HepG2 (cell line): ENCODE data around the gene OR4X1. TPM values are rescaled to one million over a fixed set of nuclear protein-coding genes. Genes with fewer than 3 reads are reported as not detected.
A peak's percentile ranks its signal among the peaks of the same experiment; 100 is the strongest.

Experiments used
- ATAC-seq: fragments of 200-7000 bp; cut with Tn5 transposase; 3 replicates; pipeline ENCODE4 v1.9.1; 2020; ENCODE audit warnings: mild to moderate bottlenecking, moderate library complexity
- BruUV-seq: library from RNA; stranded (reverse); fragments of 400-500 nt; replicated peaks from 2 replicates; lab custom pipeline; 2021; lab: Mats Ljungman, UMichigan
- CTCF ChIA-PET: fragments of 300-600 bp; formaldehyde crosslinking; extraction: SDS; loops from one replicate; lab custom pipeline; 2021; ENCODE audit warnings: low total read pairs, inconsistent platforms, low intra/inter-chr PET ratio; lab: Yijun Ruan, JAX
- POLR2A ChIA-PET: fragments of 350-600 bp; sonication (Branson Sonifier 250); formaldehyde crosslinking; loops from one replicate; lab custom pipeline; 2020; ENCODE audit warnings: antibody characterized with exemption, inconsistent platforms; lab: Yijun Ruan, JAX
- DNase-seq: peaks from one replicate; pipeline ENCODE4 v3.0.0-alpha.2; 2015; ENCODE audit warnings: low spot score
- FAIRE-seq: peaks from 3 replicates; lab custom pipeline; 2011; peaks lifted over from hg19 to GRCh38; lab: Jason Lieb, UNC
- H2AFZ ChIP-seq: one replicate; pipeline ENCODE4 v1.6.1; 2011; ENCODE audit warnings: low read length, inconsistent platforms
- H3K27ac ChIP-seq: fragments of 300-600 bp; 3 replicates; pipeline ENCODE4 v1.8.0; 2011; ENCODE audit warnings: mixed run types, mild to moderate bottlenecking, mixed read lengths, low read length, inconsistent platforms; ENCODE audit not compliant: insufficient read depth; ENCODE audit errors: extremely low read length
- H3K27me3 ChIP-seq, 2 experiments: fragments of 200-600 bp in 1 of 2; 2 replicates in 1 of 2; 3 replicates in 1 of 2; pipeline versions ENCODE4 v1.6.0 to v1.8.0; 2011; ENCODE audit warnings: low read length in 2 of 2, mild to moderate bottlenecking in 2 of 2, moderate library complexity in 2 of 2, inconsistent platforms in 1 of 2; ENCODE audit not compliant: insufficient read depth in 2 of 2, control insufficient read depth in 1 of 2
- H3K36me3 ChIP-seq, 2 experiments: fragments of 200-600 bp in 1 of 2; replicated peaks in 1 of 2; 2 replicates in 1 of 2; 3 replicates in 1 of 2; pipeline versions ENCODE4 v1.5.1 to v1.8.0; 2011; ENCODE audit warnings: low read length in 2 of 2, inconsistent platforms in 1 of 2; ENCODE audit not compliant: insufficient read depth in 2 of 2, control insufficient read depth in 1 of 2
- H3K4me1 ChIP-seq: 2 replicates; pipeline ENCODE4 v1.5.1; 2012; ENCODE audit warnings: low read length, inconsistent platforms; ENCODE audit not compliant: insufficient read depth
- H3K4me2 ChIP-seq: 2 replicates; pipeline ENCODE4 v1.6.0; 2011; ENCODE audit warnings: low read depth, low read length, inconsistent platforms
- H3K4me3 ChIP-seq, 3 experiments: fragments of 200-600 bp in 1 of 3; sonication (generic), shearing (Covaris generic) in 1 of 3; replicated peaks in 1 of 3; 2 replicates each; pipeline ENCODE4 v1.5.1; 2011 to 2016; ENCODE audit warnings: low read length in 3 of 3, inconsistent platforms in 2 of 3, low read depth in 2 of 3, mild to moderate bottlenecking in 2 of 3, control low read depth in 1 of 3, mixed read lengths in 1 of 3; ENCODE audit not compliant: insufficient read depth in 1 of 3
- H3K79me2 ChIP-seq: one replicate; pipeline ENCODE4 v1.6.1; 2011; ENCODE audit warnings: low read length, inconsistent platforms; ENCODE audit not compliant: insufficient read depth
- H3K9ac ChIP-seq: 2 replicates; pipeline ENCODE4 v1.6.0; 2011; ENCODE audit warnings: mild to moderate bottlenecking, low read depth, low read length, inconsistent platforms; ENCODE audit not compliant: insufficient read depth
- H3K9me3 ChIP-seq: 2 replicates; pipeline ENCODE4 v1.5.1; 2012; ENCODE audit warnings: mild to moderate bottlenecking, low read length
- H4K20me1 ChIP-seq: 2 replicates; pipeline ENCODE4 v1.6.0; 2011; ENCODE audit warnings: inconsistent platforms, mild to moderate bottlenecking, low read length, moderate library complexity; ENCODE audit not compliant: insufficient read depth
- CTCF ChIP-seq: sonication (generic); formaldehyde crosslinking; IDR thresholded peaks from 2 replicates; pipeline ENCODE4 v1.5.0; 2020; ENCODE audit warnings: mild to moderate bottlenecking, missing genetic modification reagents, moderate library complexity
- EED ChIP-seq: sonication (generic); formaldehyde crosslinking; IDR thresholded peaks from 2 replicates; pipeline ENCODE4 v1.5.0; 2020; ENCODE audit warnings: mild to moderate bottlenecking, missing genetic modification reagents
- GZF1 ChIP-seq: sonication (generic); formaldehyde crosslinking; IDR thresholded peaks from 2 replicates; pipeline ENCODE4 v1.5.1; 2020; ENCODE audit warnings: mild to moderate bottlenecking, missing genetic modification reagents
- HNRNPK ChIP-seq: fragments of 200-400 bp; formaldehyde crosslinking; IDR thresholded peaks from 2 replicates; pipeline ENCODE4 v1.6.1; 2018; ENCODE audit warnings: low read length, low read depth, moderate library complexity, mild to moderate bottlenecking; ENCODE audit not compliant: poor library complexity, severe bottlenecking
- IKZF4 ChIP-seq: sonication (generic); formaldehyde crosslinking; IDR thresholded peaks from 2 replicates; pipeline ENCODE4 v1.5.1; 2020; ENCODE audit warnings: borderline replicate concordance, mild to moderate bottlenecking, low read depth, missing genetic modification reagents; ENCODE audit errors: not compliant biosample characterization
- MAFK ChIP-seq, 2 experiments: IDR thresholded peaks in 1 of 2; conservative IDR thresholded peaks in 1 of 2; 2 replicates each; pipeline ENCODE4 v1.6.1; 2011; ENCODE audit warnings: improper control_type of control experiment in 2 of 2, low read length in 2 of 2
- MEIS1 ChIP-seq: sonication (generic); formaldehyde crosslinking; IDR thresholded peaks from 2 replicates; pipeline ENCODE4 v1.9.0; 2021; ENCODE audit warnings: mild to moderate bottlenecking, missing genetic modification reagents, moderate library complexity, borderline replicate concordance
- NR2F1 ChIP-seq, 2 experiments: fragments of 450-650 bp in 1 of 2; formaldehyde crosslinking in 1 of 2; IDR thresholded peaks; 2 replicates each; pipeline versions ENCODE4 v1.5.0 to v1.6.1; 2016 to 2020; ENCODE audit warnings: mild to moderate bottlenecking in 1 of 2, missing compliant biosample characterization in 1 of 2, missing genetic modification reagents in 1 of 2, moderate library complexity in 1 of 2
- NR2F6 ChIP-seq, 2 experiments: IDR thresholded peaks; 2 replicates each; pipeline ENCODE4 v1.6.1; 2016; ENCODE audit warnings: antibody characterized with exemption in 1 of 2, mild to moderate bottlenecking in 1 of 2
- SRSF1 ChIP-seq: fragments of 200-400 bp; formaldehyde crosslinking; optimal IDR thresholded peaks from 2 replicates; pipeline ENCODE3; 2017; ENCODE audit warnings: mild to moderate bottlenecking, low read depth, low read length, moderate library complexity
- STAG1 ChIP-seq: sonication (generic); formaldehyde crosslinking; IDR thresholded peaks from 2 replicates; pipeline ENCODE4 v1.4.0; 2020; ENCODE audit warnings: missing genetic modification reagents
- U2AF2 ChIP-seq: fragments of 200-400 bp; formaldehyde crosslinking; IDR thresholded peaks from 2 replicates; pipeline ENCODE4 v1.6.1; 2017; ENCODE audit warnings: low read depth, mild to moderate bottlenecking, low read length
- ZEB1 ChIP-seq: IDR thresholded peaks from 2 replicates; pipeline ENCODE4 v1.6.1; 2012; ENCODE audit warnings: mild to moderate bottlenecking, low read depth, inconsistent platforms; ENCODE audit not compliant: insufficient replicate concordance
- ZMAT5 ChIP-seq: sonication (generic); formaldehyde crosslinking; IDR thresholded peaks from 2 replicates; pipeline ENCODE4 v1.5.0; 2020; ENCODE audit warnings: mild to moderate bottlenecking, low read depth, missing genetic modification reagents, borderline replicate concordance
- ZNF234 ChIP-seq: sonication (generic); formaldehyde crosslinking; conservative IDR thresholded peaks from 2 replicates; pipeline ENCODE4 v1.5.1; 2020; ENCODE audit warnings: mild to moderate bottlenecking, missing genetic modification reagents
- ZNF382 ChIP-seq: sonication (generic); formaldehyde crosslinking; IDR thresholded peaks from 2 replicates; pipeline ENCODE4 v1.5.0; 2020; ENCODE audit warnings: missing genetic modification reagents, mild to moderate bottlenecking, borderline replicate concordance
- ZNF431 ChIP-seq: sonication (generic); formaldehyde crosslinking; IDR thresholded peaks from 2 replicates; pipeline ENCODE4 v1.9.0; 2022; ENCODE audit warnings: missing genetic modification reagents, low read depth, mild to moderate bottlenecking, borderline replicate concordance
- ZNF616 ChIP-seq: sonication (generic); formaldehyde crosslinking; IDR thresholded peaks from 2 replicates; pipeline ENCODE4 v1.5.0; 2020; ENCODE audit warnings: low read depth, mild to moderate bottlenecking, missing genetic modification reagents
- ZNF83 ChIP-seq: sonication (generic); formaldehyde crosslinking; IDR thresholded peaks from 2 replicates; pipeline ENCODE4 v1.4.0; 2020; ENCODE audit warnings: missing genetic modification reagents, mild to moderate bottlenecking, borderline replicate concordance
- WGBS: methylation state at CpG from one replicate; pipeline ENCODE4 v1.1.6; 2017; ENCODE audit warnings: low lambda C conversion rate; 5-methylcytosine and 5-hydroxymethylcytosine counted together
- in situ Hi-C: cut with HindIII; loops from 2 replicates; pipeline ENCODE4 v1.10.0; 2017; ENCODE audit warnings: low pct_unique_long_range_greater_than_20kb; ENCODE audit not compliant: extremely low pct_ligation_motif_present
- intact Hi-C: fragments of 100-400 bp; cut with micrococcal nuclease; formaldehyde crosslinking; loops from one replicate; pipeline ENCODE4 v1.10.0; 2022; ENCODE audit not compliant: unreplicated experiment
- polyA plus RNA-seq, 8 experiments: library from polyadenylated mRNA; depleted of rRNA in 3 of 8; stranded (reverse) in 7 of 8; unstranded in 1 of 8; fragments of >200 nt; fragmentation: Illumina TruSeq in 4 of 8; extraction: Trizol in 4 of 8; gene quantifications; 2 replicates each; pipeline versions ENCODE4 v1.2.1 to v1.2.3, GENCODE V29; 2011 to 2016; ENCODE audit warnings: low read depth in 4 of 8, missing spikeins in 1 of 8, mixed read lengths in 1 of 8; ENCODE audit not compliant: insufficient read depth in 1 of 8
- total RNA-seq, 5 experiments: library from RNA; depleted of rRNA; stranded (reverse); fragments of >200 nt; fragmentation: Illumina TruSeq; extraction: Trizol; gene quantifications; 2 replicates each; pipeline ENCODE4 v1.2.3, GENCODE V29; 2016; ENCODE audit warnings: low read depth in 1 of 5
- TF ChIP-seq, protein P1 (sequence below): sonication (generic); IDR thresholded peaks from 2 replicates; pipeline ENCODE4 v1.6.1; 2016; ENCODE audit warnings: low read depth, borderline replicate concordance

Gene OR4X1
- total and polyA plus RNA-seq, 2 of the 13 experiments (the other 11 are each of a cell fraction or from before 2014, with no cell fraction given) = not detected

GRCh38 chr11:48305923-48306322 lies 42.3 kb downstream of the OR4X1 start, which contains the start of gene OR4S1:
OR4S1 (plus strand) TSS chr11:48306223; CDS start chr11:48306223, 0 bp downstream.
- CTCF ChIA-PET = no interaction called here
- FAIRE-seq = no peak

DNA sequence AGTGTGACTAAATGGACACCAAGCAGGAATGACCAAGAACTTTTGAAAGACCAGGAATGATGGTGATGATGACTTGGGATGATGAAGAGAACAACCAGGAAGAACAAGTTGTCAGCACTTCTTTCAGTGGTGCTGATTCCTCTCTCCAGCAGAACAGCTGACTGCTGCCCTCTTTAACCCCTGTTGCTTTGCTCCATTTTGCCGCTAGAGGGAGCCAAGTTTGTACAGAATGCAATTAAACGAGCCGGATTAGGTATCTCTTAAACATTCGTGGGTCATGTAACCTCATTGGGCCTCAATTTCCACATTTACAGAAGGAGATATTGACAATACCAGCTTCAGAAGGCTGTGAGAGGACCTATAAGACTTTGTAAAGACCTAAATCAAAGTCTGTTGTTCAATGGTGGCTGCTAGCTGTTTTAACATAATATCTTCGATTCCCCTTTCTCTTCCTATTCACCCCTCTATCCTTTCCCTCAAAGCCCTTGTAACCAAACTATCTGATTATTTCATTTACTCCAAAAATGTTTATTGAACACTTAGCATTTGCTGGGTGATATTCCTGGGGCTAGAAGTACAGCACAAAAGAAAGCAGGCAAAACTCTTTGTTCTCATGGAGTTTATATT lies 44.2 kb downstream of the OR4X1 start:
- Histone ChIP-seq H3K4me2 (no peak overlapping the region), H3K27ac (no peak overlapping the region), H3K9ac (no peak overlapping the region), H3K79me2 (no peaks in the 10 kb centered on the region), H2AFZ (no peak overlapping the region), H4K20me1 (no peaks in the 10 kb centered on the region), H3K4me1 (no peaks in the 10 kb centered on the region), H3K4me3 (no peak overlapping the region), H3K9me3 (no peaks in the 10 kb centered on the region), H3K36me3 (no peaks in the 10 kb centered on the region), H3K27me3 (no peaks in the 10 kb centered on the region; a peak in 1 of 5 replicates)
- ChIA-PET POLR2A (no interaction called here), CTCF (interaction anchor here (1.2 to 1.9 kb wide), 2 partner anchors 135 to 1688 kb away, joined by 3 to 6 read pairs; no protein-coding TSS in a partner anchor)
- intact Hi-C loops (loop anchor here (5.0 kb wide), 1 partner anchor 1219 kb away; no protein-coding TSS in a partner anchor), in situ Hi-C loops (no loop called here)
- peak; percentile 92 for FAIRE-seq
- BruUV-seq = no TSS peak
- ATAC-seq = peak; percentile 88
- peak; percentile 53 for DNase-seq
- 13% methylated on average over 5 of the region's 5 CpGs for WGBS
- TF ChIP-seq, protein P1, sequence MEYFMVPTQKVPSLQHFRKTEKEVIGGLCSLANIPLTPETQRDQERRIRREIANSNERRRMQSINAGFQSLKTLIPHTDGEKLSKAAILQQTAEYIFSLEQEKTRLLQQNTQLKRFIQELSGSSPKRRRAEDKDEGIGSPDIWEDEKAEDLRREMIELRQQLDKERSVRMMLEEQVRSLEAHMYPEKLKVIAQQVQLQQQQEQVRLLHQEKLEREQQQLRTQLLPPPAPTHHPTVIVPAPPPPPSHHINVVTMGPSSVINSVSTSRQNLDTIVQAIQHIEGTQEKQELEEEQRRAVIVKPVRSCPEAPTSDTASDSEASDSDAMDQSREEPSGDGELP = peak; percentile 90
- TF ChIP-seq HNRNPK (peak; percentile 55), NR2F1 (CRISPR knock-in tag; IDR thresholded peaks at IDR 0.05) (peak; percentile 28 to 71; a peak in 1 of 4 replicates), CTCF (CRISPR knock-in tag) (peak; percentile 87), U2AF2 (no peak), ZNF83 (CRISPR knock-in tag) (no peak), MAFK (conservative IDR thresholded peaks at IDR 0.05 in 1 of 2, IDR thresholded peaks at IDR 0.05 in 1 of 2; ENCODE audit: low read length in 2 of 2) (peak in 1 of 2 experiments; percentile 26; a peak in 1 of 4 replicates), STAG1 (peak; percentile 85), NR2F6 (IDR thresholded peaks at IDR 0.05) (peak; percentile 59), NR2F6 (CRISPR knock-in tag; IDR thresholded peaks at IDR 0.05) (peak; percentile 62; the same call in 1 of the 2 replicates)

More at GRCh38 chr11:48305923-48306322, 42.3 kb downstream of the OR4X1 start, which contains the start of gene OR4S1:
- no peaks in the 10 kb centered on the region for H3K4me1 ChIP-seq
- no peak within 1 kb of the TSS for H3K4me2 ChIP-seq
- H2AFZ ChIP-seq = no peak within 1 kb of the TSS
- no TSS peak for BruUV-seq
- POLR2A ChIA-PET = no interaction called here
- ATAC-seq = no peak
- no peaks in the 10 kb centered on the region for H3K36me3 ChIP-seq
- in situ Hi-C loops = no loop called here
- 0% methylated on average over 1 of the region's 1 CpG for WGBS
- no peaks in the 10 kb centered on the region for H3K9me3 ChIP-seq
- TF ChIP-seq EED (no peak), MEIS1 (CRISPR knock-in tag) (no peak), SRSF1 (no peak), ZMAT5 (CRISPR knock-in tag) (no peak), ZNF616 (CRISPR knock-in tag) (no peak), ZEB1 (no peak), ZNF382 (no peak), IKZF4 (CRISPR knock-in tag) (no peak), ZNF431 (CRISPR knock-in tag) (no peak), ZNF234 (CRISPR knock-in tag) (no peak), GZF1 (no peak)
- TF ChIP-seq, all 625 proteins: peak for 0
- Histone ChIP-seq H3K4me3 (no peak within 1 kb of the TSS), H3K79me2 (no peaks in the 10 kb centered on the region), H4K20me1 (no peaks in the 10 kb centered on the region), H3K27ac (no peak within 1 kb of the TSS), H3K9ac (no peak within 1 kb of the TSS), H3K27me3 (no peaks in the 10 kb centered on the region; a peak in 1 of 5 replicates)
- DNase-seq = no peak
- intact Hi-C loops = loop anchor here (5.0 kb wide), 1 partner anchor 1221 kb away; no protein-coding TSS in a partner anchor
